IMR-90 (cell line): ENCODE data around the gene CD244. TPM values are rescaled to one million over a fixed set of nuclear protein-coding genes. Genes with fewer than 3 reads are reported as not detected.

Experiments used
- ATAC-seq: fragments of 200-7000 bp; cut with Tn5 transposase; 2 replicates; pipeline ENCODE4 v1.9.1; 2020; ENCODE audit warnings: low read depth, mild to moderate bottlenecking, moderate library complexity
- BruUV-seq: library from RNA; stranded (reverse); fragments of 400-500 nt; replicated peaks from 2 replicates; lab custom pipeline; 2021; lab: Mats Ljungman, UMichigan
- CTCF ChIA-PET: fragments of 300-600 bp; formaldehyde crosslinking; extraction: SDS; loops from one replicate; lab custom pipeline; 2021; ENCODE audit warnings: antibody characterized with exemption; lab: Yijun Ruan, JAX
- POLR2A ChIA-PET: fragments of 300-600 bp; sonication (Branson Sonifier 250); formaldehyde crosslinking; loops from one replicate; lab custom pipeline; 2022; ENCODE audit warnings: antibody characterized with exemption; ENCODE audit not compliant: unreplicated experiment; lab: Charles Lee
- DNase-seq: peaks from one replicate; pipeline ENCODE4 v3.0.0; 2013
- H2AFZ ChIP-seq: replicated peaks from 2 replicates; pipeline ENCODE3; 2013; ENCODE audit warnings: low read length, mild to moderate bottlenecking; ENCODE audit not compliant: poor library complexity
- H2AK5ac ChIP-seq: 2 replicates; pipeline ENCODE4 v1.6.1; 2013; ENCODE audit warnings: low read depth, low read length, inconsistent platforms
- H2AK9ac ChIP-seq: replicated peaks from 2 replicates; pipeline ENCODE3; 2013; ENCODE audit warnings: mild to moderate bottlenecking, low read depth, low read length, moderate library complexity; ENCODE audit not compliant: poor library complexity
- H2BK120ac ChIP-seq: 2 replicates; pipeline ENCODE4 v1.6.1; 2013; ENCODE audit warnings: low read depth, low read length, inconsistent platforms
- H2BK15ac ChIP-seq: 3 replicates; pipeline ENCODE4 v1.6.1; 2013; ENCODE audit warnings: low read depth, low read length, inconsistent platforms
- H2BK20ac ChIP-seq: 2 replicates; pipeline ENCODE4 v1.6.1; 2013; ENCODE audit warnings: low read depth, mild to moderate bottlenecking, inconsistent platforms, low read length, moderate library complexity
- H2BK5ac ChIP-seq: 2 replicates; pipeline ENCODE4 v1.6.1; 2013; ENCODE audit warnings: mild to moderate bottlenecking, low read depth, low read length, inconsistent platforms; ENCODE audit not compliant: poor library complexity, severe bottlenecking
- H3K14ac ChIP-seq: replicated peaks from 2 replicates; pipeline ENCODE4 v1.6.1; 2013; ENCODE audit warnings: low read depth, low read length, inconsistent platforms
- H3K18ac ChIP-seq: 2 replicates; pipeline ENCODE4 v1.6.1; 2013; ENCODE audit warnings: low read depth, low read length, control low read depth
- H3K23ac ChIP-seq: 2 replicates; pipeline ENCODE4 v1.6.1; 2013; ENCODE audit warnings: low read depth, low read length, inconsistent platforms
- H3K27ac ChIP-seq: 2 replicates; pipeline ENCODE4 v1.5.1; 2013; ENCODE audit warnings: mild to moderate bottlenecking, control low read depth, low read length; ENCODE audit not compliant: insufficient read depth
- H3K27me3 ChIP-seq: 2 replicates; pipeline ENCODE4 v1.6.1; 2013; ENCODE audit warnings: low read length; ENCODE audit not compliant: control insufficient read depth, insufficient read depth
- H3K36me3 ChIP-seq: 2 replicates; pipeline ENCODE4 v1.6.1; 2013; ENCODE audit warnings: low read length, mixed read lengths; ENCODE audit not compliant: control insufficient read depth, insufficient read depth
- H3K4ac ChIP-seq: 2 replicates; pipeline ENCODE4 v1.6.1; 2013; ENCODE audit warnings: low read depth, low read length, inconsistent platforms
- H3K4me1 ChIP-seq: 2 replicates; pipeline ENCODE4 v1.6.1; 2013; ENCODE audit warnings: low read length, mixed read lengths; ENCODE audit not compliant: control insufficient read depth, insufficient read depth
- H3K4me2 ChIP-seq: 2 replicates; pipeline ENCODE4 v1.6.1; 2013; ENCODE audit warnings: low read depth, mild to moderate bottlenecking, control low read depth, low read length, moderate library complexity
- H3K4me3 ChIP-seq: 2 replicates; pipeline ENCODE4 v1.5.1; 2013; ENCODE audit warnings: low read depth, mild to moderate bottlenecking, control low read depth, low read length, moderate library complexity; ENCODE audit not compliant: insufficient read depth
- H3K56ac ChIP-seq: 2 replicates; pipeline ENCODE4 v1.6.1; 2013; ENCODE audit warnings: low read length, inconsistent platforms; ENCODE audit not compliant: insufficient read depth; ENCODE audit errors: extremely low read depth
- H3K79me1 ChIP-seq, 2 experiments: 2 replicates each; pipeline ENCODE4 v1.6.1; 2013; ENCODE audit warnings: low read length in 2 of 2, inconsistent platforms in 1 of 2, low read depth in 1 of 2
- H3K9ac ChIP-seq: 2 replicates; pipeline ENCODE4 v1.6.1; 2013; ENCODE audit warnings: low read depth, low read length, control low read depth
- H3K9me1 ChIP-seq: 2 replicates; pipeline ENCODE4 v1.6.1; 2013; ENCODE audit warnings: low read length, inconsistent platforms; ENCODE audit not compliant: insufficient read depth
- H3K9me3 ChIP-seq: 2 replicates; pipeline ENCODE4 v1.6.1; 2013; ENCODE audit warnings: low read length; ENCODE audit not compliant: control insufficient read depth, insufficient read depth
- H4K20me1 ChIP-seq: 2 replicates; pipeline ENCODE4 v1.6.1; 2013; ENCODE audit warnings: low read length, inconsistent platforms; ENCODE audit not compliant: insufficient read depth
- H4K5ac ChIP-seq: 2 replicates; pipeline ENCODE4 v1.6.1; 2013; ENCODE audit warnings: mild to moderate bottlenecking, low read depth, low read length, control low read depth
- H4K8ac ChIP-seq, 2 experiments: 2 replicates each; pipeline ENCODE4 v1.6.1; 2013; ENCODE audit warnings: low read depth in 2 of 2, low read length in 2 of 2, control low read depth in 1 of 2, inconsistent platforms in 1 of 2
- H4K91ac ChIP-seq: 2 replicates; pipeline ENCODE4 v1.6.1; 2013; ENCODE audit warnings: low read depth, low read length, inconsistent platforms; ENCODE audit not compliant: insufficient read depth
- CEBPB ChIP-seq: IDR thresholded peaks from 2 replicates; pipeline ENCODE4 v1.6.1; 2012; ENCODE audit warnings: low read depth, low read length, improper control_type of control experiment
- CHD1 ChIP-seq: IDR thresholded peaks from 2 replicates; pipeline ENCODE4 v1.6.1; 2012; ENCODE audit warnings: low read depth, low read length, improper control_type of control experiment
- POLR2A ChIP-seq: IDR thresholded peaks from 2 replicates; pipeline ENCODE4 v1.6.1; 2012; ENCODE audit warnings: mild to moderate bottlenecking, low read depth, low read length
- SMC3 ChIP-seq: fragments of 150-350 bp; IDR thresholded peaks from 2 replicates; pipeline ENCODE4 v1.6.1; 2016; ENCODE audit warnings: low read depth, mild to moderate bottlenecking, antibody characterized with exemption, low read length, moderate library complexity
- WGBS, 2 experiments: methylation state at CpG; one replicate each; pipeline versions ENCODE4 v1.1.5 to v1.1.7; 2013; ENCODE audit warnings: missing lambda C conversion rate in 2 of 2; ENCODE audit not compliant: insufficient read length in 1 of 2; ENCODE audit errors: extremely low coverage in 2 of 2; 5-methylcytosine and 5-hydroxymethylcytosine counted together
- dilution Hi-C: fragments of 300-500 bp; cut with HindIII; formaldehyde crosslinking; loops from one replicate; pipeline ENCODE4 v1.14.3; 2018; ENCODE audit warnings: low sequenced_read_pairs; ENCODE audit not compliant: unreplicated experiment
- in situ Hi-C: fragments of 300-500 bp; cut with MboI; formaldehyde crosslinking; loops from 3 replicates; pipeline ENCODE4 v1.14.3; 2019; ENCODE audit warnings: low sequenced_read_pairs, inconsistent platforms, mixed read lengths
- intact Hi-C: fragments of 100-400 bp; cut with micrococcal nuclease; formaldehyde crosslinking; loops from 2 replicates; pipeline ENCODE4 v1.10.0; 2022
- polyA plus RNA-seq, 3 experiments: library from polyadenylated mRNA; depleted of rRNA; stranded (reverse); fragments of >200 nt; gene quantifications; 2 replicates each; pipeline ENCODE4 v1.2.3, GENCODE V29; 2012; ENCODE audit warnings: low replicate concordance in 1 of 3
- total RNA-seq: library from RNA; depleted of rRNA; stranded (reverse); fragments of >200 nt; gene quantifications from 2 replicates; pipeline ENCODE4 v1.2.3, GENCODE V29; 2012

CD244 gene
- total and polyA plus RNA-seq, 2 of the 4 experiments (the other 2 are of a cell fraction): not detected

- H3K56ac ChIP-seq: no peak overlapping the region
- no peak overlapping the region for H3K14ac ChIP-seq
- H4K8ac ChIP-seq: no peak overlapping the region
- no peak overlapping the region for H2AK5ac ChIP-seq
- no peak overlapping the region for H3K18ac ChIP-seq
- H3K4me1 ChIP-seq: no peaks in the 10 kb centered on the region
- no peak overlapping the region for H2BK120ac ChIP-seq
- no peak overlapping the region for H3K4ac ChIP-seq
- no peaks in the 10 kb centered on the region for H3K9me3 ChIP-seq
- H2BK5ac ChIP-seq: no peak overlapping the region
- no peak overlapping the region for H2AFZ ChIP-seq
- no peak overlapping the region for H3K4me2 ChIP-seq
- ATAC-seq (no peak), DNase-seq (no peak)
- ChIA-PET POLR2A (no interaction called here), CTCF (interaction anchor here (0.6 kb wide), 1 partner anchor 11 kb away, joined by 3 read pairs; no protein-coding TSS in a partner anchor)
- no peaks in the 10 kb centered on the region for H3K36me3 ChIP-seq
- in situ Hi-C loops: no loop called here
- no peaks in the 10 kb centered on the region for H3K79me1 ChIP-seq
- H3K27ac ChIP-seq: no peak overlapping the region
- no peak overlapping the region for H2BK15ac ChIP-seq
- no peak overlapping the region for H3K4me3 ChIP-seq
- H2AK9ac ChIP-seq: no peak overlapping the region
- no peak overlapping the region for H4K91ac ChIP-seq
- dilution Hi-C loops: no loop called here
- no TSS peak for BruUV-seq
- no peaks in the 10 kb centered on the region for H3K9me1 ChIP-seq
- H3K9ac ChIP-seq: no peak overlapping the region
- H4K20me1 ChIP-seq: no peaks in the 10 kb centered on the region
- H3K23ac ChIP-seq: no peak overlapping the region
- no peaks in the 10 kb centered on the region for H3K27me3 ChIP-seq
- H4K5ac ChIP-seq: no peak overlapping the region
- no peak overlapping the region for H2BK20ac ChIP-seq
- no peak for TF ChIP-seq POLR2A
- TF ChIP-seq CEBPB: peak; percentile 44; the same call in 1 of the 2 replicates
- no peak for TF ChIP-seq SMC3
- no peak for TF ChIP-seq CHD1
- intact Hi-C loops: no loop called here
- WGBS, 2 experiments: 0% methylated on average over 2 of the region's 3 CpGs; no CpG with 5 or more reads in 1 of the 2 experiments
Observed at GRCh38 chr1:160794376-160794775, 68.3 kb downstream of the CD244 start.
